HG02678 (cell line): ENCODE data around the gene FREM2.

ENCODE experiments used
- ATAC-seq: cut with Tn5 transposase; IDR thresholded peaks from one replicate; pipeline ENCODE4 v1.9.1; 2021; ENCODE audit warnings: mild to moderate bottlenecking, moderate library complexity; ENCODE audit not compliant: unreplicated experiment

FREM2 gene

GRCh38 chr13:38883783-38884182, 196.9 kb downstream of the FREM2 start:
- no peak for ATAC-seq

- no peak for ATAC-seq
Observed at GRCh38 chr13:38888309-38888708, 201.4 kb downstream of the FREM2 start.

- no peak for ATAC-seq
Observed at GRCh38 chr13:38895075-38895474, 208.2 kb downstream of the FREM2 start.

DNA sequence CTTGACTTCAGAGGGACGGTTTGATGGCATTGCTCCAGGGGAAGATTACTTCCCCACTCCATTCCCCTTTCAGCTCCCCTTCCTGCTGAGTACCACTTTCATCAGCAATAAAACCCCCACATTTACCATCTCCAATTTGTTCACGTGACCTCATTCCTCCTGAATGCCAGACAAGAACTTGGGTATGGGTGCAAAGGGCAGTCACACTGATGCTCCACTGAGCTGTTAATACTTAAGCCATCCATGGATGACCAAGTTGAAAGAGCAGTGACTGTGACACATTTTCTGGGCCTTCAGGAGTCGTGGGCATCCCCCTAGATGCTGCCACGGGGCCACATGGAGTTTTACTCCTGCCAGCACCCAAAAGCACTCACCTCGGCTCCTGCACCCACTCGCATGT, 210.6 kb downstream of the FREM2 start:
- no peak for ATAC-seq

DNA sequence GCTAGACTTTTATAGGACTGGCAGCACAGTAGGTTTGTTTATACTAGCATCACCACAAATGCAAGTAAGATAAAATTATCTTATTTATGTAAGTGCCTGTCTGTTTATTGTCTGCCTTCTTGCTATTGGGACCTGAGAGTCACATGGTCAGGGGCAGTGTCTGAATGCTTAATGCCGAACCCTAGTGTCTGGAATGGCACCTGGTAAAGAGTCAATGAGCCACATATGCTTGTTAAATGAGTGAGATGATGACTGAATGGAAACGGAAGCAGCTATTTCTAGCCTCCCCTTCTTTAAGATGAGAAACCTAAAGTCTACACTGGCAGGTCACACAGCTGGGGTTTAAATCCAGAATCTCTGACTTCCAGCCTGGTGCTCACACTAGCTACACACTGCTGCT, 211.6 kb downstream of the FREM2 start:
- ATAC-seq, result no peak

DNA sequence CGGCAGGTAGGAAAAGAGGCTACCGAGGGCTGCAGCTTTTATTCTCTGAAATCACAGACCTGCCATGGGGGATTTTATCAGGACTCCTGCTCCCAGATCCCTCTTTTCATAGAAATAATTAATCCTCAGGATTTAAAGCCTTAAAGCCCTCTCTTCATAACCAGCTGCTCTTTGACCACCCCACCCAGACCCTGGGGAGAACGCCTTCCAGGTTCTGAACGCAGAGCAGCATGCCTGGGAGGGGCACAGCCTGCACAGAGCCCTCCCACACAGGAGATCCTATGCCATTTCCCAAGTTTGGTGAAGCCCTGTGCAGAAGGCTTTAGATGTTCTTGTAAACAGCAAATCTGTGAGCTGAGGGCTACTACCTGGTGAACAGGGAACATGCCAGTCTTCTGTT, 212.7 kb downstream of the FREM2 start:
- no peak for ATAC-seq

- ATAC-seq, result no peak
Observed at GRCh38 chr13:38900188-38900587, 213.3 kb downstream of the FREM2 start.

- no peak for ATAC-seq
Observed at GRCh38 chr13:38902551-38902950, 215.7 kb downstream of the FREM2 start.

GRCh38 chr13:38905081-38905480, 218.2 kb downstream of the FREM2 start:
- ATAC-seq, result no peak

- ATAC-seq, result no peak
Observed at GRCh38 chr13:38905861-38906260, 219.0 kb downstream of the FREM2 start.

GRCh38 chr13:38908574-38908973, 221.7 kb downstream of the FREM2 start:
- ATAC-seq, result no peak

DNA sequence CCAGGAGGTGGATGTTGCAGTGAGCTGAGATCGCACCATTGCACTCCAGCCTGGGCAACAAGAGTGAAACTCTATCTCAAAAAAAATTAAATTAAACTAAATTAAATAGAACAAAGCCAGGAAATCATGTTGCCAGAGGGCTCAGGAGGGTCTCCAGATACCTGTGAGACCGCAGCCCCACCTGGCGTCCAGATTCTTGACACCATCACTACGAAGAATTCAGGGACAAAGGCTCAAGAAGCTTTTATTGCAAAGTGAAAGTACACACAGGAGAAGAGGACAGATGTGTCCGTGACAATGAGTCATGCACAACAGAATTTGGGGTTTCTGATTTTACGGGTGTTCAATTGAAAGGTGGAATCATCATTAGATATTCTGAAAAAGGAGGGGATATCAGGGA, 227.2 kb downstream of the FREM2 start:
- ATAC-seq, result no peak

GRCh38 chr13:38921081-38921480, 234.2 kb downstream of the FREM2 start:
- ATAC-seq, result no peak

DNA sequence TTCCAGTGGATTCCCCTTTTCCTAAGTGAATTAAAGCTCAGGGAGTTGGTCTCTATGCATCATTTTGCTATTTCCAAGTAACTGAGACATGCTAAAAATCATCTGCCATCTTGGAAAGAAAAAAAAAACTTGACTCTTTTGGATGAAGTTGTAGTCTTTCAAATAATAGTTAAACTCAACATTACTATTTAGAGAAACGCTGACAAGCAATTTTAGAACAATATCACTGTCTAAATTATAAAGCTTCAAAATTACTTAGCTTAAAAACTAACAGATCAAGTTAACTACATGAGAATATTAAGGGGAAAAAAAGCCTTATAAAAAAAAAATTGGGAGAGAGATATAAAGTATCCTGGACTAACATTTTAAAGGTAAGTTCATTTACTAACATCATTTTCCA, 235.3 kb downstream of the FREM2 start:
- no peak for ATAC-seq

DNA sequence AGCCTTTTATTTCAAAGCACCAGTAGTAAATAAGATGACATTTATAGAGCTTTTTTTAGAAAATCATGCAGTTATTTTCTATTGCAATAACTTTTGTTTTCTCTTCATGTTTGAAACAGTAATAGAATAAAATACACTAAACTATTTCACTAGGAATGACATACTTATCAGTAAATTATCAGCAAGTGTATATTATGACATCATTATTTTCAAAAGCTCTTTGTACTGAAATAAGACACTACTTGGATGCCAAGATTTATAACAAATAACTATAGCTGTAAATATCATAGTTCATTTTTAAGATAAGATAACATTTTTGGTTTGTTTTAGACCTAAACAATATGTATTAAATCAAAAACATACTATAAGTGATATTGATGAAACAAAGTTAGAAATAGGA, 246.9 kb downstream of the FREM2 start:
- ATAC-seq, result no peak
